ENCODE data around the gene TEX51.

The TEX51 gene

DNA sequence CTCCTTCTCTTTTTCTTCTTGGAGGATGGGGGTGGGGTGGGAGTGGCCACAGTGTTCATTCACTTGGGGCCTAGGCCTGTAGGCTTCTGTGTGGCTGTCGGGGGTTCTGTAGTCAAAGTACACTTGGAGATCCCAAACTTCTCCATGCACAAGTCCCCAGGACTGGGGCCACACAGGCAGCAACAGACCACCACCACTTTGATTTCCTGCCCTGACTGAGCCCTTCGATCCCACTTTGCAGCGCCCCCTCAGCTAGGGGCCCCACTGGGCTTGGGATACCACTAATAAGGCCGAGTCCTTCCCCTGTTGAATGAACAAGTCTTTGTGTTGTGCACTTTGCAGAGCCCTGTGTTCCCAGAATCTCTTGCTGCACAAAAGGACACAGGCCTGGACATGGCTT lies 5.5 kb upstream of the TEX51 start:
- no peak for DNase-seq (ENCODE audit: low read depth, low spot score)

GRCh38 chr2:126893606-126894005 lies 5.1 kb upstream of the TEX51 start:
- DNase-seq (ENCODE audit: low read depth, low spot score), result no peak

DNA sequence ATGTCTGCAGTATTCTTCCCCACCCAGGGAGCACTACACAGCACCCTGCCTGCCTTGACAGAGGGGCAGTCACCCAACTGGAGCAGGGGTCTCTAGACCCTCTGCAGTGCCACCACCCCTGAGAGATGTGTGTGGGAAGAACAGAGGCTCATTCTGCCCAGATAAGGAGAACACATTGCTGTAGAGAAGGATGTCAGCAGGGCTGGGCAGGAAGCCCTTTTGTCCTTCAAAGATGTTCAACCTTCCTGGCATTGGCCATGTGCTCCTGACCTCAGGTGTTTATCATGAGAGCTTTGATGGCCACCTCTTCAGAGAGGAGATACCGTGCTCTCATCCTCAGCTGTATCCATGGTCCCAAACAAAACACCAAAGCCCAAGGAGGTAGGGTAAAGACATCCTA lies 4.6 kb upstream of the TEX51 start:
- no peak for DNase-seq (ENCODE audit: low read depth, low spot score)

- no peak for DNase-seq (ENCODE audit: low read depth, low spot score)
Measured at GRCh38 chr2:126894585-126895182, 4.0 kb upstream of the TEX51 start.

DNA sequence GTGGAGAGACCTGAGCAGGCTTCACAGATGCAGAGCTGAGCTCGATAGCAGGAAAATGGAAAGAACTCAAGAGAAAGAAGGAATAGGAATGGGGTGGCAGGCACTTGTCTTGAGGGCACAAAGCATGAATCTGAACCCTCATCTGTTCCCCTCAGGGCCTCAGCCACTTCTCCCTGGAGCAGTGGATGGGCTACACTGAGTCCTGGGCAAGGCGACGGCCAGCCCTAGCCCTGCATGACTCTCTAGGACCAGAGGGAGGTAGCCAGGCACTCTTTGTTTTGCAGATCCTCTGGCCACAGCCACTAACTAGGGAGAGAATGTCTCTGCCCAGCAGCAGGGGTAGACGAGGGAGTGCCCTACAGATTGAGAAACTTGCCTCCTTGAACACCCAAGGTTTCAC lies 3.4 kb upstream of the TEX51 start:
- DNase-seq (ENCODE audit: low read depth, low spot score), result no peak

- DNase-seq (ENCODE audit: low read depth, low spot score), result no peak
Measured at GRCh38 chr2:126896471-126896870, 2.2 kb upstream of the TEX51 start.

DNA sequence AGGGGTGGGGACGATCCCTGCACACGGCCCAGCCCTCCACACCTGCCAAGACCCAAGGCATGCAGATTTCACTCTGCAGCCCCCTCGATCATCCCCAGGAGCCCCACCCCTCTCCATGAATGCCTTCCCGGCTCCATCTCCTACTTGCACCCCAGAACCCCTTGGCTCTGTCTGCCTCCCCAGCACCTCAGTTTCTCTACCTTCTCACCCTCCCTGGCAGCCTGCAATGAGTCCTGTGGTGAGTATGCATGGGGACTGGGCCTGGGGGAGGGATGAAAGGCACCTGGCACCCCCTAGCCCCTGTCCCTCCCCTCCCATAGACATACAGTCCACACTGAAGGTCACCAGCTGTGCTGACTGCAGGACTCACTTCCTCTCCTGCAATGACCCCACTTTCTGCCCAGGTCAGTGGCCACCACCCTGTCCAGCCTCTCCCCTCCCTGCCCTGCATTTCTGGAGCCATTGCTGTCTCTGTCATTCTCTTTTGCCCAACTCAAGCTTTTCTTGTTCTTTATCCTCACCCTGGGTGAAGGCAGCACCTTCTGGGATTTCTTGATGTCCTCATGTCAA lies 1.0 kb downstream of the TEX51 start:
- DNase-seq (ENCODE audit: low read depth, low spot score), result no peak

DNA sequence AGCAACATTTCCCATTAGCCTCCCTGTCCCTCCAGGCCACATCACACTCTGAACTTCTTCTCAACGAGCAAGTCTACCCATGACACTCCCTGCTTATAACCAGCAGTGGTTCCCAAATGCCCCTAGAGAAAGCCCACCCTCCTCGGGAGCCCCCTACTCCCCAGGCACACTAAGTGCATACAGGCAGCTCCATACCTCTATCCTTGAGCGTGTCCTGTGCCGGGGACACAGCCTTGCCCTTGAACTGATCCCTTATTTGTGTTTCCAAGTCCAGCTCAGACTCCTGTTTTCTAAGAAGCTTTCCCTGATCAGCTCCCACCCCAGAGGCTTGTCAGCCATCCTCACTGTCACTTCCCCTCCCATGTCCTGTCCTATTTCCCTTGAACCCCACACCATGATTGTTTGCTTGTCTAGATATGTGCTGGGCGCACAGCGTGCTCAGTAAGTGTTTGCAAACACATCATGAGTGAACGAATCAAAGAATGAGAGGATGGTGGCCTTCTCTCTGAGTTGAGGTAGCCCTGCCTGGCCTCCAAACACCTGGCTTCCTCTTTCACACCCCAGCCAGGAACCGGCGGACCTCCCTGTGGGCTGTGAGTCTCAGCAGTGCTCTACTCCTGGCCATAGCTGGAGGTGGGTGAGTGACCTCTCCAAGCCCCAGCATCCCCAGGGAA lies 2.1 kb downstream of the TEX51 start:
- DNase-seq (ENCODE audit: low read depth, low spot score), result no peak

GRCh38 chr2:126901459-126901858 lies 2.8 kb downstream of the TEX51 start:
- DNase-seq (ENCODE audit: low read depth, low spot score), result no peak

GRCh38 chr2:126902152-126902835 lies 3.6 kb downstream of the TEX51 start:
- DNase-seq (ENCODE audit: low read depth, low spot score), result no peak

DNA sequence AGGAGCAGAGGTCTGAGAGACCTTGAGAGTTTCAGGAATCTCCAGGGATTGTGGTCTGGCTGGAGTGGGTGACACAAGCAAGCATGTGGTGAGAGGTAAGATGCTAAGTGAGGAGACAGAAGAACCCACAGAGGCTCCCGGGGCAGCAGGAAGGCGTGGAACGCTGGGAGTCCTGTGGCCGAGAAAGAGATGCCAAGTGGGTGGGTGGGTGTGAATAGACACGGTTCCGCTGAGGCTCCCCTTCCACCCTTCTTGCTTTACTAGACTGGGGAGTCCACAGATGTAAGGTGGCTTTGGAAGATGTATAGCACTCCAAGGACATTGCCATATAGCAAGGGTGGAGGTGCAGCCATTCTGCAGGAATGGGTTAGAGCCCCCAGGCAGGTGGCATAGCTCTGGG lies 4.2 kb downstream of the TEX51 start:
- no peak for DNase-seq (ENCODE audit: low read depth, low spot score)

DNA sequence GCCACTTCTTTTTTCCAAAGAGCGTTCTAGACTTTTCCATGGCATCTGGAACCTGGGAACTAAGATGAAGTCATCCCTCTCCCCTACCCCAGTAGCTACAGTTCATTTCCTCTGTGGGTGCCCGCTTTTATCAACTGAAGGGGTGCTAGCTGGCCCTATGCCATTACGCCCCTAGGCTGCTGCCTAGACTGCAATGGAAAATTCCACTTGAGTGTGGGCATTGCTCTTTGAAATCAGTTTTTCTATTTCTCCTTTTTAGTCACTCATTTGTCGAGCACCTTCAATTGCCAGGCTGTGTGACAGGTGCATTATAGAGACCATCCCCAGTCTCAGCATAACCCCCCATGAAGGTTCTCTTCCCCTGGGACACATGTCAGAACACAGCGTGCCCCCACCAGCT lies 7.3 kb downstream of the TEX51 start:
- DNase-seq (ENCODE audit: low read depth, low spot score), result no peak

- DNase-seq (ENCODE audit: low read depth, low spot score), result no peak
Measured at GRCh38 chr2:126906781-126907180, 8.1 kb downstream of the TEX51 start.

DNA sequence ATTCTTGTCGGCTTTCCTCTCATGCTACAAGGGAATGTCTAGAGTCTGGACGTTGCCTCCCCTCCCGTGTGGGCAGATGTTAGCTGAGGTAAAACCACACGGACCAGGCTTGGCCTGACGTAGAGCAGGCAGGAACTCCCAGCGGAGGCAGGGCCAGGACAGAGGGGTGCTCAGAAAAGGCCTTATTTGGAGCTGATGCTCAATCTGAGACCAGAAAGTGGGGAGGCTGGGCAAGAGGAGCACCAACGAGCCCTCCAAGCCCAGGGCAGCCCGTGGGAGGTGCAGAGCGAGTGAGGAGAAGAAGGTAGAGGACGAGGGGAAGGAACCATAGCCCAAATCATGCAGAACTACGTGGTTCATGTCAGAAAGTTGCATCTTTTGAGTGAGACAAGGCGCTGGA lies 9.0 kb downstream of the TEX51 start:
- no peak for DNase-seq (ENCODE audit: low read depth, low spot score)

DNA sequence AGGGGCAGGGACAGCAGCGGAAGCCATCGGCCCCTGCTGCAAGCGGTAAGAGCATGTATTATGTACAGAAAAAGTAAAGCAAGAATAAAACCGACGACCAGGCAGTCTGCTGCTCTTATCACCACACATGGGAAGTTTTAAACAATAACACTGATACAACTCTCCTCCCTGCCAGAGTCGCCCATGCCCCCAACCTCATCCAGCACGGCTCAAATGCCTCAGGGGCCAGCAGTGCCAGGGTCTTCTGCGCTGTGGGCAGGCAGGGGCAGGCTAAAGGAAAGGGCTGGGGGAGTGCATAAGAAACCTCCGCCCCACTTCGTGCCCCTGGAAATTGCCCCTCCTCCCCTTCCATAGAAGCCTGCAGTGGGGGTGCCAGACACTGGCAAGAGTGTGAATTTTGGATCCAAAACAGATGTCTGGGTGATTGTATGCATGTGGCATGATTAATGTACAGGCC lies 10.1 kb downstream of the TEX51 start:
- DNase-seq (ENCODE audit: low read depth, low spot score), result no peak

- DNase-seq (ENCODE audit: low read depth, low spot score), result no peak
Measured at GRCh38 chr2:126909366-126909765, 10.7 kb downstream of the TEX51 start.

DNA sequence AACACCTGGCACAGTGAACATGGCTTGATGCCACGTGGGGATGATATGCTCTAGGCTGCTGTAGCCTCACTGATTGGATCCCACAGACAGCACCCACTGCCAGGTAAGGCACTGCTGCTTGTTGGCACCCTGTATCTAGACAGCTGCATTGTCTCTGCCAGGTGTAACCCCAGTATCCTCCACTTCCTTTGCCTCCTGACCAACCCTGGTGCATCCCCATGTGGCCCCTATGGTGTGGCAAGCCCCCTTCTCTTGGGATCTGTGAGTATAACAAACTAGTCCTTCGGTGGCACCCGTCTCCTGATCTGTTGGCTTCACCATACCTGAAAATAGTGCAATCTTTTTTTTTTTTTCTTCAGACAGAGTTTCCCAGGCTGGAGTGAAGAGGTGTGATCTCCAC lies 11.1 kb downstream of the TEX51 start:
- no peak for DNase-seq (ENCODE audit: low read depth, low spot score)

DNA sequence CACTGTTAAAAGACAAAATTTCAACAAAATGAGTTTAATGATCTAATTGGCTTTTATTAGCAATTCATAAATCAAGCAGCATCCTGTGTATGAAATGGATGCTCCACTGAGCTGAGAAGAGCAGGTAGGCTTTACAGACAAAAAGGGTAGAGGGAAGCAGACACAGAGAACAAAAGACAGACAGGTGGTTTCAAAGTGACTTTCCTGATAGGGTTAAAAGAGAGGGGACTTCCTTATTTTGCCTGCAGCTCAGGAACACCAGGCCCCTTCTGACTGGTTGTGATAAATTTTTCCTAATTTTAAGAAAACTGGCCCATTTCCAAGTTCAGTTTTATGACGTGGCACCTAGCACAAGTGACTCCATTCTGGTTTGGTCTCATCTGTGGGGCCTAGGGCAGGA lies 11.9 kb downstream of the TEX51 start:
- no peak for DNase-seq (ENCODE audit: low read depth, low spot score)

DNA sequence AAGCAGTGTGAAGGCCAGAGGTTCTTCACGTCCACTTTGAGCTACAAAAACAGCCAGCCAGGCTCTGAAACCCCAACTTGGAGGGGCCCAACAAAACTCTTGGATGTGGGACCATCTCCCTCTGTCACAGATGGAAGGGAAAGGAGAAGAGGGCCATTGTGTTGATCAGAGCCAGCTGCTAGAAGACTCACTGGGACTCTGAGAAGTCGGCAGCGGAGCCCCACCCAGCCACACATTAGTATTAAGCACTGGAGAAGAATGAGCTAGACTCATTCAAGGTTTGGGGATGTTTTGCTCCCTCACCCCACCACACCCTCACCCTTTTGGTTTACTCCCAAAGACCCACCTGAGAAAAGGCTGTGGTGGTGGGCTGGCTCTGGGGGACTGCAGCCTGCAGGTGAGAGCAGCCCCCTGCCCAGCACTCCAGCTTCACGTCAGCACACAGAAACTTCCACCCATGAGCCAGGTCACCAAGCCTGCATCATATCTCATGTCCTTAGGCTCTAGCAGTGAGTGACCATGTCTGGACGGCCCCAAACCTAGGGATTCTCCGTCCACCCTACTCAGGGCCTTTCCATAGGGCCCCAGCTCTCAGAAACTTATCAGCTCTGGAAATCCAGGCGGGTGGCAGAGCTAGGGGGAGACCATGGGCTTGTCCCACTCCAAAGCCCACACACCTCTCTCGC lies 12.6 kb downstream of the TEX51 start:
- DNase-seq (ENCODE audit: low read depth, low spot score), result no peak

DNA sequence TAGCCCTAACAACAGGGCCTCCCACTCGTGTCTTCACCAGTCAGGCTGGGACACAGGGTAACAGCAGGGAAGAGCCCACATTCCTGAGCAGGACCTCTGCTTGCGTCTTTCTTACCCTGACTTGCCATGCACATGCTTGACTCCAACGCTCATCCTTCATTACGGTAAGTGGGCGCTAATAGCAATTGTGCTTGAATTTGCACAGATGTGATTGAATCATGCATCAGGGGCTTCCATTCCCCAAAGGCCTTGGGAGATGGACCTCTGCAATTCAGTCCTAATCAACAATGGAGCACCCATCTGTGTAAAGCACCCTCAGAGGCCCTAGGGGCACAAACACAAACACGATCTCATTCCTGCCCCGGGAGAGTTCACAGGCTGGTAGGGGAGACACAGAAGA lies 13.5 kb downstream of the TEX51 start:
- no peak for DNase-seq (ENCODE audit: low read depth, low spot score)

DNA sequence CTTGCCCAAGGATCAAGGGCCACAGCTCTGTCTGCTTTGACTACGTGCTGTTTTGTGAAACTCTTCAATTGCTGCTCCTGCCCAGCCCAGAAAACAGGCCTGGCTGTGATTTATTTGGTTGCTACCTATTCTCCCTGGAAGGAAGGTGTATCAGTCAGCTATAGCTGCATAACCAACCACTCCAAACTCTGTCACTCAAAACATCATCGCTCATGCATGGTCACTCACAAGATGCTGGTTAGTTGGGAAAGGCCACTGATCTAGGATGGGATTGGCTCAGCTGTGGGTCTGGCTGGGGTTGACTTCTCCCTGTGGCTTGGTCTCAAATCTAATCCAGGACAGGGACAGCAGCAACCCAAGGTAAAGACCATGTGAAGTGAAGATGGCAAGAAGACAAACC lies 14.6 kb downstream of the TEX51 start:
- DNase-seq (ENCODE audit: low read depth, low spot score), result no peak

DNA sequence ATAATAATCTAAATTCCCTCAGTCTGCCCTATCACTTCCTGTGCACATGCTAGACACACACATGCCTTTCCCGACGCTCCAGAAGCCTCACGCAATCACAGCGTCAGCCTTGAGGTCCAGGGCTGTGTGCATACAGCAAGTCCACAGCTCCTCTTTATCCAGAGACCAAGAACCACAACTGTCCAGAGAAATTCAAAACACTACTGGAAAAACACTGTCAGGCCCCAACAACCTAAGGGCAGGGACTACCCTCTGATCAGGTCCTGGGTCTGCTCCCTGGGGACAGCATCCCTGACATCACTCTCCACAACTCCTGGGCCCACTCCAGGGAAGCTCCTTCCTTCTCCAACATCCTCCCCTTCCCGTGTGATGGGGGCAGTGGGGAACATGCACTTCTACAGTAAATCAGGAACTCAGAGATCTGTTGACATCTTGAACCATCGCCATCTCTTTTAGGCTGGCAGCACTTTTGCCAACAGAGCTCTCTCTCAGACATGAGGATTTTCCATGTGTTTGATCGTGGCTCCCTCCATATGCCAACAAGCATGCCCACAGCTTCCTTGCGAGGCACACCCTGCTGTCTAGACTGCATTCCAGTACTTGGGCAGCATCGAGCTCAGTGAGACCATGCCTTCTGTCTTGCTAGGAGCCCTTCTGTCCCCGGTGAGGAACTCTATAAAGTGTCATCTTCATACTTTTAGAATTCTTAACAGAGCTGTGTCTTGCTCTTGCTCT lies 15.4 kb downstream of the TEX51 start:
- no peak for DNase-seq (ENCODE audit: low read depth, low spot score)
